Esophagus muscularis mucosa (tissue), 3 donors: ENCODE data around the gene RAB42.
"Not testable (repeated sequence)": the region's sequence is repeated elsewhere in the genome, so short reads cannot be mapped to it uniquely, and the experiment has no call there.

Experiments used
- POLR2AphosphoS5 ChIP-seq, 2 donors: sonication (generic); formaldehyde crosslinking; IDR thresholded peaks; one replicate each; pipeline ENCODE4 v1.6.1; 2017; ENCODE audit warnings: antibody characterized with exemption in 2 of 2
- TF ChIP-seq, protein P1 (sequence below), 3 experiments: fragments of 200-600 bp in 2 of 3; fragments of 450-650 bp in 1 of 3; sonication (generic) in 2 of 3; IDR thresholded peaks; one replicate each; pipeline ENCODE4 v1.5.1; 2017 to 2019; ENCODE audit warnings: antibody characterized with exemption in 3 of 3, mild to moderate bottlenecking in 2 of 3, moderate library complexity in 1 of 3

GRCh38 chr1:28596276-28596675 lies 4.2 kb downstream of the RAB42 start:
- TF ChIP-seq, protein P1, sequence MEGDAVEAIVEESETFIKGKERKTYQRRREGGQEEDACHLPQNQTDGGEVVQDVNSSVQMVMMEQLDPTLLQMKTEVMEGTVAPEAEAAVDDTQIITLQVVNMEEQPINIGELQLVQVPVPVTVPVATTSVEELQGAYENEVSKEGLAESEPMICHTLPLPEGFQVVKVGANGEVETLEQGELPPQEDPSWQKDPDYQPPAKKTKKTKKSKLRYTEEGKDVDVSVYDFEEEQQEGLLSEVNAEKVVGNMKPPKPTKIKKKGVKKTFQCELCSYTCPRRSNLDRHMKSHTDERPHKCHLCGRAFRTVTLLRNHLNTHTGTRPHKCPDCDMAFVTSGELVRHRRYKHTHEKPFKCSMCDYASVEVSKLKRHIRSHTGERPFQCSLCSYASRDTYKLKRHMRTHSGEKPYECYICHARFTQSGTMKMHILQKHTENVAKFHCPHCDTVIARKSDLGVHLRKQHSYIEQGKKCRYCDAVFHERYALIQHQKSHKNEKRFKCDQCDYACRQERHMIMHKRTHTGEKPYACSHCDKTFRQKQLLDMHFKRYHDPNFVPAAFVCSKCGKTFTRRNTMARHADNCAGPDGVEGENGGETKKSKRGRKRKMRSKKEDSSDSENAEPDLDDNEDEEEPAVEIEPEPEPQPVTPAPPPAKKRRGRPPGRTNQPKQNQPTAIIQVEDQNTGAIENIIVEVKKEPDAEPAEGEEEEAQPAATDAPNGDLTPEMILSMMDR (IDR thresholded peaks at IDR 0.05) = not testable (repeated sequence)
- not testable (repeated sequence) for TF ChIP-seq POLR2AphosphoS5 (IDR thresholded peaks at IDR 0.05)
